Activated naive CD4-positive, alpha-beta T cell treated with Interleukin-2 at 50 U/mL for 16 hours (primary cell): ENCODE results near the gene RBM47.
"Not testable (repeated sequence)": the region's sequence is repeated elsewhere in the genome, so short reads cannot be mapped to it uniquely, and the experiment has no call there.

Experiments used
- DNase-seq: peaks from one replicate; pipeline ENCODE4 v3.0.0-alpha.2; 2020

Gene RBM47

GRCh38 chr4:40585201-40585799, 44.4 kb downstream of the RBM47 start:
- DNase-seq, result no peak

GRCh38 chr4:40584517-40585141, 45.0 kb downstream of the RBM47 start:
- DNase-seq, result no peak

GRCh38 chr4:40583850-40584439, 45.7 kb downstream of the RBM47 start:
- DNase-seq, result no peak

- no peak for DNase-seq
These were observed 47.3 kb downstream of the RBM47 start for GRCh38 chr4:40582413-40582812.

GRCh38 chr4:40581254-40582140, 48.2 kb downstream of the RBM47 start:
- no peak for DNase-seq

GRCh38 chr4:40579983-40580382, 49.7 kb downstream of the RBM47 start:
- no peak for DNase-seq

GRCh38 chr4:40577588-40578253, 51.9 kb downstream of the RBM47 start:
- DNase-seq, result no peak

- no peak for DNase-seq
These were observed 52.8 kb downstream of the RBM47 start for GRCh38 chr4:40576651-40577480.

- no peak for DNase-seq
These were observed 53.8 kb downstream of the RBM47 start for GRCh38 chr4:40575846-40576245.

GRCh38 chr4:40573593-40574311, 55.9 kb downstream of the RBM47 start:
- DNase-seq, result no peak

- DNase-seq, result no peak
These were observed 56.9 kb downstream of the RBM47 start for GRCh38 chr4:40572692-40573310.

GRCh38 chr4:40571208-40571607, 58.5 kb downstream of the RBM47 start:
- no peak for DNase-seq

GRCh38 chr4:40570348-40571077, 59.2 kb downstream of the RBM47 start:
- DNase-seq, result no peak

- no peak for DNase-seq
These were observed 64.7 kb downstream of the RBM47 start for GRCh38 chr4:40564815-40565483.

GRCh38 chr4:40564004-40564403, 65.7 kb downstream of the RBM47 start:
- DNase-seq, result no peak

- DNase-seq, result no peak
These were observed 66.3 kb downstream of the RBM47 start for GRCh38 chr4:40563401-40563800.

- no peak for DNase-seq
These were observed 67.0 kb downstream of the RBM47 start for GRCh38 chr4:40562681-40563080.

- DNase-seq, result no peak
These were observed 67.5 kb downstream of the RBM47 start for GRCh38 chr4:40562208-40562607.

- not testable (repeated sequence) for DNase-seq
These were observed 68.0 kb downstream of the RBM47 start for GRCh38 chr4:40561543-40562177.
